ENCODE measurements around the gene ISCA2. TPM values are rescaled to one million over a fixed set of nuclear protein-coding genes. Genes with fewer than 3 reads are reported as not detected.

The ISCA2 gene
- total RNA-seq, 4 donors from 2014 or later = 24.6 to 54.9 (median 44.2) TPM

- Histone ChIP-seq H3K27ac (peak overlapping the region in 2 of 3 donors; percentile 78 to 88), H3K27me3 (no peaks in the 10 kb centered on the region), H3K4me1 (peaks cover 23 to 31% of the 10 kb centered on the region in 2 donors), H3K4me3 (replicated peaks in 1 of 3) (no peak overlapping the region), H3K36me3 (peaks cover 3 to 4% of the 10 kb centered on the region in 2 donors), H3K9me3 (no peaks in the 10 kb centered on the region)
- intact Hi-C loops (cut with DNase I) = no loop called here
- TF ChIP-seq CTCF (IDR thresholded peaks at IDR 0.05) = no peak
- no peak for TF ChIP-seq POLR2A (IDR thresholded peaks at IDR 0.05)
- 90 to 96% methylated on average over 8 of the region's 8 CpGs for WGBS, 2 donors
- no peak for DNase-seq
Observed at GRCh38 chr14:74515891-74516412, 22.4 kb downstream of the ISCA2 start.

- Histone ChIP-seq H3K4me1 (peaks cover 19 to 25% of the 10 kb centered on the region in 2 donors), H3K27me3 (no peaks in the 10 kb centered on the region), H3K27ac (peak overlapping the region in 1 of 3 donors; percentile 32), H3K4me3 (replicated peaks in 1 of 3) (no peak overlapping the region), H3K9me3 (no peaks in the 10 kb centered on the region), H3K36me3 (peaks cover 3 to 4% of the 10 kb centered on the region in 2 donors)
- peak in 1 of 2 donors; percentile 29 for DNase-seq
- 93 to 95% methylated on average over 10 to 12 of the region's 12 CpGs for WGBS, 2 donors
- intact Hi-C loops (cut with DNase I) = no loop called here
- TF ChIP-seq CTCF (IDR thresholded peaks at IDR 0.05) = no peak
- no peak for TF ChIP-seq POLR2A (IDR thresholded peaks at IDR 0.05)
Observed at GRCh38 chr14:74516451-74517160, 23.0 kb downstream of the ISCA2 start.

GRCh38 chr14:74517731-74518130, 24.2 kb downstream of the ISCA2 start:
- Histone ChIP-seq H3K36me3 (peaks cover 3 to 4% of the 10 kb centered on the region in 2 donors), H3K27ac (peak overlapping the region in 1 of 3 donors; percentile 32), H3K9me3 (no peaks in the 10 kb centered on the region), H3K4me1 (peaks cover 19 to 22% of the 10 kb centered on the region in 2 donors), H3K27me3 (no peaks in the 10 kb centered on the region), H3K4me3 (replicated peaks in 1 of 3) (no peak overlapping the region)
- DNase-seq = no peak
- 94% methylated on average over 4 of the region's 4 CpGs for WGBS, 2 donors
- intact Hi-C loops (cut with DNase I) = no loop called here
- no peak for TF ChIP-seq CTCF (IDR thresholded peaks at IDR 0.05)
- TF ChIP-seq POLR2A (IDR thresholded peaks at IDR 0.05) = no peak

- intact Hi-C loops (cut with DNase I) = no loop called here
- no peak for DNase-seq
Observed at GRCh38 chr14:74518221-74518620, 24.7 kb downstream of the ISCA2 start.

More at GRCh38 chr14:74518221-74518620, 24.7 kb downstream of the ISCA2 start:
- Histone ChIP-seq H3K4me3 (replicated peaks in 1 of 3) (no peak overlapping the region), H3K27ac (peak overlapping the region in 1 of 3 donors; percentile 32), H3K27me3 (no peaks in the 10 kb centered on the region), H3K4me1 (peaks cover 19 to 23% of the 10 kb centered on the region in 2 donors), H3K9me3 (no peaks in the 10 kb centered on the region), H3K36me3 (peaks cover 3 to 4% of the 10 kb centered on the region in 2 donors)
- TF ChIP-seq POLR2A (IDR thresholded peaks at IDR 0.05) = no peak
- TF ChIP-seq CTCF (IDR thresholded peaks at IDR 0.05) = no peak
- 88 to 93% methylated on average over 6 of the region's 6 CpGs for WGBS, 2 donors

Measured in thyroid gland (tissue), 4 donors.